ENCODE data around the gene PHACTR2. TPM values are rescaled to one million over a fixed set of nuclear protein-coding genes. Genes with fewer than 3 reads are reported as not detected.
"Not testable (repeated sequence)": the region's sequence is repeated elsewhere in the genome, so short reads cannot be mapped to it uniquely, and the experiment has no call there.

Gene PHACTR2
- total and polyA plus RNA-seq, 2 donors: 5.5 to 9.8 TPM

DNA sequence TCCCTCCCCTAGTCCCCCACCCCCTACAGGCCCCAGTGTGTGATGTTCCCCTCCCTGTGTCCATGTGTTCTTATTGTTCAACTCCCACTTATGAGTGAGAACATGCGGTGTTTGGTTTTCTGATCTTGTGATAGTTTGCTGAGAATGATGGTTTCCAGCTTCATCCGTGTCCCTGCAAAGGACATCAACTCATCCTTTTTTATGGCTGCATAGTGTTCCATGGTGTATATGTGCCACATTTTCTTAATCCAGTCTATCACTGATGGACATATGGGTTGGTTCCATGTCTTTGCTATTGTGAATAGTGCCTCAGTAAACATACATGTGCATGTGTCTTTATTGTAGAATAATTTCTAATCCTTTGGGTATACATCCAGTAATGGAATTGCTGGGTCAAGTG lies 118.8 kb downstream of the PHACTR2 start:
- 95% methylated on average over 2 of the region's 2 CpGs for WGBS

DNA sequence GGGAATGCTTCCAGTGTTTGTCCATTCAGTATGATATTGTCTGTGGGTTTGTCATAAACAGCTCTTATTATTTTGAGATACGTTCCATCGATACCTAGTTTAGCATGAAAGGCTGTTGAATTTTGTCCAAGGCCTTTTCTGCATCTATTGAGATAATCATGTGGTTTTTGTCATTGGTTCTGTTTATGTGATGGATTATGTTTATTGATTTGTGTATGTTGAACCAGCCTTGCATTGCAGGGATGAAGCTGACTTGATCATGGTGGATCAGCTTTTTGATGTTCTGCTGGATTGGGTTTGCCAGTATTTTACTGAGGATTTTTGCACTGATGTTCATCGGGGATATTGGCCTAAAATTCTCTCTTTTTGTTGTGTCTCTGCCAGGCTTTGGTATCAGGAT lies 120.7 kb downstream of the PHACTR2 start:
- not testable (repeated sequence) for H3K9me3 ChIP-seq (ENCODE audit: control insufficient read depth in 2 of 2, insufficient read depth in 1 of 2, low read length in 1 of 2); H3K27me3 ChIP-seq (ENCODE audit: control insufficient read depth in 2 of 2, insufficient read depth in 1 of 2, low read length in 1 of 2); H3K27ac ChIP-seq (ENCODE audit: low read depth in 1 of 2, low read length in 1 of 2); DNase-seq (ENCODE audit: low read depth in 6 of 9, low spot score in 9 of 9); H3K36me3 ChIP-seq (ENCODE audit: control insufficient read depth in 2 of 2, insufficient read depth in 2 of 2, low read length in 1 of 2); H3K4me3 ChIP-seq (ENCODE audit: low read length in 2 of 2); H3K4me1 ChIP-seq (ENCODE audit: control insufficient read depth in 2 of 2, insufficient read depth in 2 of 2, low read length in 2 of 2)
- 98% methylated on average over 3 of the region's 3 CpGs for WGBS

More for the DNA sequence above, 118.8 kb downstream of the PHACTR2 start:
- not testable (repeated sequence) for H3K27ac ChIP-seq (ENCODE audit: low read depth in 1 of 2, low read length in 1 of 2); H3K4me3 ChIP-seq (ENCODE audit: low read length in 2 of 2); H3K4me1 ChIP-seq (ENCODE audit: control insufficient read depth in 2 of 2, insufficient read depth in 2 of 2, low read length in 2 of 2); H3K9me3 ChIP-seq (ENCODE audit: control insufficient read depth in 2 of 2, insufficient read depth in 1 of 2, low read length in 1 of 2); H3K36me3 ChIP-seq (ENCODE audit: control insufficient read depth in 2 of 2, insufficient read depth in 2 of 2, low read length in 1 of 2); H3K27me3 ChIP-seq (ENCODE audit: control insufficient read depth in 2 of 2, insufficient read depth in 1 of 2, low read length in 1 of 2); DNase-seq (ENCODE audit: low read depth in 6 of 9, low spot score in 9 of 9)

DNA sequence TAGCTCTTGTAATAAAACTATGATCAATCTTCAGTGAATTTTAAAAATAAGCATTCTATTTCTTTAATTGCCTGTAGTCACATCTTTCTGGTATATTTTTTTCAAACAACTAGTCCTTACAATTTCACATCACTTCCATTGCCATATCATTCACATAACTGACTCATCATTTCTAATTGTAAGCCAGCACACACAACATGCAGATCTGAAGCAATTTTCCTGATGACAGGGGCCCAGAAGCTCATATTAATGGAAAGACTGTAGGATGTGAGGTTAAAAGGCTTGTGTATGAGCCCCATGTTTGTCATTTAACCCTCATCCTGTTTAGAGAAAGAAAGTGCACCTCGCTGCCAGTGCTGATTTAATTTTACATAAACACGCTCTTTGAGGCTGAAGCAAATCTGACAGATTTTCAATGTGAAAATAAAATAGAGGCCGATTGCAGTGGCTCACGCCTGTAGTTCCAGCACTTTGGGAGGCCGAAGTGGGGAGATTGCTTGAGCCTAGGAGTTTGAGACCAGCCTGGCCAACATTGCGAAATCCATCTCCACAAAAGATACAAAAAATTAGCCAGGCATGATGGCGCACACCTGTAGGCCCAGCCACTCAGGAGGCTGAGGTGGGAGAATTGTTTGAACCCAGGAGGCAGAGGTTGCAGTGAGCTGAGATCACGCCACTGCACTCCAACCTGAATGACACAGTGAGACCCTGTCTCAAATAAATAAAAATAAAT lies 125.2 kb downstream of the PHACTR2 start:
- Histone ChIP-seq H3K27me3 (ENCODE audit: control insufficient read depth in 2 of 2, insufficient read depth in 1 of 2, low read length in 1 of 2) (no peaks in the 10 kb centered on the region), H3K4me3 (ENCODE audit: low read length in 2 of 2) (no peak overlapping the region), H3K27ac (ENCODE audit: low read depth in 1 of 2, low read length in 1 of 2) (no peak overlapping the region), H3K4me1 (ENCODE audit: control insufficient read depth in 2 of 2, insufficient read depth in 2 of 2, low read length in 2 of 2) (no peaks in the 10 kb centered on the region), H3K9me3 (ENCODE audit: control insufficient read depth in 2 of 2, insufficient read depth in 1 of 2, low read length in 1 of 2) (no peaks in the 10 kb centered on the region), H3K36me3 (ENCODE audit: control insufficient read depth in 2 of 2, insufficient read depth in 2 of 2, low read length in 1 of 2) (no peaks in the 10 kb centered on the region)
- 98% methylated on average over 8 of the region's 8 CpGs for WGBS
- DNase-seq (ENCODE audit: low read depth in 6 of 9, low spot score in 9 of 9): no peak

DNA sequence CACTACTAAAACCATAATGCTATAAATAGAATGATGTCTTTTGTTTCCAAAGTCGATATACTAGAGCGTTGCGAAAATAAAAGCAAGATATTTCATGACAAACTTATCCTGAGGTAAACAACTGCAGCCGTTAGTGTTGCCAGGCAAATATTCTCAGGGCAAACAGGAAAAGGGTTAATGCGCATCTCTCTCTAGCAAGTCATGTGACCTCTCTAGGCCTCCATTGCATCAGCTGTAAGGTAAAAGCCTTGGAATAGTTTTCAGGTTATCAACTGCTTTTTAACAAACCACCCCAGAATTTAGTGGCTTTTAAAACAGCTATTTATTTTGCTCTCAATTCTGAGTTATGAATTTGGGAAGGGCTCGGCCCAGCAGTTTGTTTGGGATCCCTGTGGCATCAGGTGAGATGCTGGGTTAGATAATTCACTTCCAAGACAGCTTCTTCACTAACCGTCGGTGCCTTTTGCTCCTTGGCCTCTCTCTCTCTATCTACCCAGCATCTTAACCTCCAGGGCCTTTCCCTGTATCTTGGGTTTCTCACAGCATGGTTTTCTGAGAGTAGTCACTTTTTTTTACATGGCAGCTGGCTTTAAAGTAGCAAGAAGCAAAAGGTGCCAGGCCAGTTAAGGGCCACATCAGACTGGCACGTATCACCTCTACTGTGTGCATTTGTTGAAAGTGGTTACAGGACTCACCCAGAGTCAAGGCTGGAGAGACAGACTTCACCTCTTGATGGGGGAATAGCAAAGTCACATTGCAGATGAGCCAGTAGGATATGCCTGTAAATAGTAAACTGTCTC lies 126.2 kb downstream of the PHACTR2 start:
- H3K36me3 ChIP-seq (ENCODE audit: control insufficient read depth in 2 of 2, insufficient read depth in 2 of 2, low read length in 1 of 2): no peaks in the 10 kb centered on the region
- no peak for DNase-seq (ENCODE audit: low read depth in 6 of 9, low spot score in 9 of 9)
- 97% methylated on average over 9 of the region's 9 CpGs for WGBS
- no peaks in the 10 kb centered on the region for H3K27me3 ChIP-seq (ENCODE audit: control insufficient read depth in 2 of 2, insufficient read depth in 1 of 2, low read length in 1 of 2)
- no peaks in the 10 kb centered on the region for H3K9me3 ChIP-seq (ENCODE audit: control insufficient read depth in 2 of 2, insufficient read depth in 1 of 2, low read length in 1 of 2)
- no peaks in the 10 kb centered on the region for H3K4me1 ChIP-seq (ENCODE audit: control insufficient read depth in 2 of 2, insufficient read depth in 2 of 2, low read length in 2 of 2)
- H3K4me3 ChIP-seq (ENCODE audit: low read length in 2 of 2): no peak overlapping the region
- no peak overlapping the region for H3K27ac ChIP-seq (ENCODE audit: low read depth in 1 of 2, low read length in 1 of 2)

DNA sequence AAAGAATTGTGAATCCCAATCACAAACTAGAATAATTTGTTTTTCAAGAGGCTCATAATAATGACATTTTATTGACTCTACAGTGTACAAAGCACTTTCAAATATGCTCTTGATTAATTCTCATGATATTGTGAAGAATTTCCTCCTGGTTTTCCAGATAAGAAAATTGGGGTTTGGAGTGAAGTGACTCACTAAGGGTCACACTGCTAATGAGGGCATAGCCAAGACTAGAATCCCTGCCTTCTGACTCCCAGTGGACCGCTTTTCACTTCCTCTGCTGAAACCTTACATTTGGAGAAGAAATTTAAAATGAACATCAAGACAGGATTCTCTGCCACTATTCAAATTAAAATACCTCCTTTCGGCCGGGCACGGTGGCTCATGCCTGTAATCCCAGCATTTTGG lies 127.1 kb downstream of the PHACTR2 start:
- DNase-seq (ENCODE audit: low read depth in 6 of 9, low spot score in 9 of 9): no peak
- no peaks in the 10 kb centered on the region for H3K4me1 ChIP-seq (ENCODE audit: control insufficient read depth in 2 of 2, insufficient read depth in 2 of 2, low read length in 2 of 2)
- no peaks in the 10 kb centered on the region for H3K27me3 ChIP-seq (ENCODE audit: control insufficient read depth in 2 of 2, insufficient read depth in 1 of 2, low read length in 1 of 2)
- H3K36me3 ChIP-seq (ENCODE audit: control insufficient read depth in 2 of 2, insufficient read depth in 2 of 2, low read length in 1 of 2): no peaks in the 10 kb centered on the region
- H3K27ac ChIP-seq (ENCODE audit: low read depth in 1 of 2, low read length in 1 of 2): no peak overlapping the region
- H3K4me3 ChIP-seq (ENCODE audit: low read length in 2 of 2): no peak overlapping the region
- 84% methylated on average over 4 of the region's 4 CpGs for WGBS
- H3K9me3 ChIP-seq (ENCODE audit: control insufficient read depth in 2 of 2, insufficient read depth in 1 of 2, low read length in 1 of 2): no peaks in the 10 kb centered on the region

DNA sequence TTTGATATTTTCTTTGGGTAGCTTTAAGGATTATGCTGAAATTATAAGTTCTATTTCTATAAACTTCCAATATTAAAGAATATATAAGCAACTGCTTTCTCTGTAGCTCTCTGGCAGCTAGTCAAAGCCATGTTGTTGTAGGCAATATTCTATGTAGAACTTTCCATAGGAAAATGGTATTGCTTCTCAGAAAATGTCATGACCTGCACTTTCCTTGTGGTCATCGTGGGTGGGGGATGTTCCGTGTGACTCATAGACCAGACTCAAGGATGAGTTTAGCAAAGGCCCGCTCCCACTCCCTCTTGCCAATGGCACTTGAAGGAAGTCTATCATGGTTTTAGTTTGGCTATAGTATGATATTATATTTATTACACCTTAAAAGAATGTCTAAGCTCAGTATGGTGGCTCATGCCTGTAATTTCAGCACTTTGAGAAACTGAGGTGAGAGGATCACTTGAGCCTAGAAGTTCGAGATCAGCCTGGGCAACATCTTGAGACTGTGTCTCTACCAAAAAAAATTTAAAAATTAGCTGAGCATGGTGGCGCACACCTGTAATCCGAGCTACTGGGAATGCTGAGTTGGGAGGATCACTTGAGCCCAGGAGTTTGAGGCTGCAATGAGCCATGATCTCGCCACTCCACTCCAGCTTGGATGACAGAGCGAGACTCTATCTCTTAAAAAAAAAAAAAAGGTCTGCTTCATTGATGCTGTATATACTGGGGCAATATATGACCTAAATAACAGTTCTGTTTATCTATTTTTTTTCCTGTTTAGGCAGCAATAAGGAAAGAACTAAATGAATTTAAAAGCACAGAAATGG lies 128.7 kb downstream of the PHACTR2 start:
- Histone ChIP-seq H3K4me1 (ENCODE audit: control insufficient read depth in 2 of 2, insufficient read depth in 2 of 2, low read length in 2 of 2) (no peaks in the 10 kb centered on the region), H3K36me3 (ENCODE audit: control insufficient read depth in 2 of 2, insufficient read depth in 2 of 2, low read length in 1 of 2) (no peaks in the 10 kb centered on the region), H3K27ac (ENCODE audit: low read depth in 1 of 2, low read length in 1 of 2) (no peak overlapping the region), H3K27me3 (ENCODE audit: control insufficient read depth in 2 of 2, insufficient read depth in 1 of 2, low read length in 1 of 2) (no peaks in the 10 kb centered on the region), H3K9me3 (ENCODE audit: control insufficient read depth in 2 of 2, insufficient read depth in 1 of 2, low read length in 1 of 2) (no peaks in the 10 kb centered on the region), H3K4me3 (ENCODE audit: low read length in 2 of 2) (no peak overlapping the region)
- 96% methylated on average over 8 of the region's 8 CpGs for WGBS
- DNase-seq (ENCODE audit: low read depth in 6 of 9, low spot score in 9 of 9): peak in 1 of 9 donors; percentile 5

DNA sequence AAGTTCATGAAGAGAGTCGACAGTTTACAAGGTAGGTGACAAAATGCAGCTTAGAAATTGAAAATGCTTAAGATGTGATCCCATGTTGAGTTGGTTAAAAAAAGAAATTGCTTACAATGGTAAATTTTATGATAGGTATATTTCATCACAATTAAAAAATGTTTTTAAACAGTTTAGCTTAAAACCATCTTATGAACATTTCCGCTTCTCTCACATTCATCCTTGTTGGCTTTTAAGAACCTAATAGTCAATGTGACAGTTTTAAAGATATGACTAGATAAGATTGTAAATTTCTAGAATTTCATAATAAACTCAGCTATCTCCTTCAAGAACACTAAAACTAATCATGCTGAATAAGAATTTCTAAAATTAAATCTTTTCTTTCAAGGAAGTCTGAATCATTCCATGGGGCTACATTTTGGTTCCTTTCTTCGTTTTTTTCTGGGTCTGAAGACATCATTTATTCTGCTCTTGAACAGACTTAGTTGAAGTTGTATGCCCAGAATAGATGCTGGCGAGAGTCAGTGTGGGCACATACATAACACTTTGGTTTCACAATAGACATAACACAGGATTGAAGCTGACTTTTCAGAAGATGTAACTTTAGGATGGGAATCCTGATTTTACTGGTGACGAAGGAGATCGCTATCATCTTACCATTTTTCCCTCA lies 129.5 kb downstream of the PHACTR2 start:
- no peak overlapping the region for H3K27ac ChIP-seq (ENCODE audit: low read depth in 1 of 2, low read length in 1 of 2)
- no peaks in the 10 kb centered on the region for H3K4me1 ChIP-seq (ENCODE audit: control insufficient read depth in 2 of 2, insufficient read depth in 2 of 2, low read length in 2 of 2)
- WGBS: 98% methylated on average over 6 of the region's 6 CpGs
- no peaks in the 10 kb centered on the region for H3K9me3 ChIP-seq (ENCODE audit: control insufficient read depth in 2 of 2, insufficient read depth in 1 of 2, low read length in 1 of 2)
- no peak for DNase-seq (ENCODE audit: low read depth in 6 of 9, low spot score in 9 of 9)
- H3K27me3 ChIP-seq (ENCODE audit: control insufficient read depth in 2 of 2, insufficient read depth in 1 of 2, low read length in 1 of 2): no peaks in the 10 kb centered on the region
- H3K4me3 ChIP-seq (ENCODE audit: low read length in 2 of 2): no peak overlapping the region
- H3K36me3 ChIP-seq (ENCODE audit: control insufficient read depth in 2 of 2, insufficient read depth in 2 of 2, low read length in 1 of 2): no peaks in the 10 kb centered on the region

DNA sequence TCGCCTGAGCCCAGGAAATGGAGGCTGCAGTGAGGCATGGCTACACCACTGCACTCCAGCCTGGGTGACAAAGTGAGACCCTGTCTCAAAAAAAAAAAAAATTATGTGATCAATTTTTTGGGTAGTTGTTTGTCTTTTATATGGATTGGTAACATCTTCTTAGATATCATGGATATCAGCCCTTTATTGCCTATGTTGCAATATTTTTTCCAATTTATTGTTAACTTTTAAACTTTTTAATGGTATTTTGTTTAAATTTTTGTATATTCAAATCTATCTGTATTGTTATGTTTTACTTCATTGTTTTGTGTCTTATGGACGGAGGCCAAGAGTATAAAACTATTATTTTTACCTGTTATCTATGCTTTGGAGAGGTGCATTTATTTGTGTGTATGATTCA lies 133.0 kb downstream of the PHACTR2 start:
- no peaks in the 10 kb centered on the region for H3K36me3 ChIP-seq (ENCODE audit: control insufficient read depth in 2 of 2, insufficient read depth in 2 of 2, low read length in 1 of 2)
- WGBS: 98% methylated on average over 2 of the region's 2 CpGs
- DNase-seq (ENCODE audit: low read depth in 6 of 9, low spot score in 9 of 9): no peak
- H3K27me3 ChIP-seq (ENCODE audit: control insufficient read depth in 2 of 2, insufficient read depth in 1 of 2, low read length in 1 of 2): no peaks in the 10 kb centered on the region
- no peak overlapping the region for H3K4me3 ChIP-seq (ENCODE audit: low read length in 2 of 2)
- H3K9me3 ChIP-seq (ENCODE audit: control insufficient read depth in 2 of 2, insufficient read depth in 1 of 2, low read length in 1 of 2): no peaks in the 10 kb centered on the region
- H3K4me1 ChIP-seq (ENCODE audit: control insufficient read depth in 2 of 2, insufficient read depth in 2 of 2, low read length in 2 of 2): no peaks in the 10 kb centered on the region
- no peak overlapping the region for H3K27ac ChIP-seq (ENCODE audit: low read depth in 1 of 2, low read length in 1 of 2)
